CD4-positive, alpha-beta T cell (primary cell): Measurements from ENCODE around the gene CCDC27. TPM values are rescaled to one million over a fixed set of nuclear protein-coding genes. Genes with fewer than 3 reads are reported as not detected.

Experiments
- ATAC-seq: fragments of 200-7000 bp; cut with Tn5 transposase; one replicate; pipeline ENCODE4 v1.10.0; 2022; ENCODE audit warnings: mild to moderate bottlenecking; ENCODE audit not compliant: poor library complexity
- CTCF ChIA-PET: fragments of 350-600 bp; sonication (Branson Sonifier 250); formaldehyde crosslinking; loops from one replicate; lab custom pipeline; 2021; ENCODE audit warnings: antibody characterized with exemption, inconsistent platforms; lab: Charles Lee
- POLR2A ChIA-PET: fragments of 350-600 bp; sonication (Branson Sonifier 250); formaldehyde crosslinking; loops from one replicate; lab custom pipeline; 2021; ENCODE audit warnings: antibody characterized with exemption, inconsistent platforms; lab: Charles Lee
- DNase-seq, 14 experiments: peaks; one replicate each; pipeline ENCODE4 v3.0.0-alpha.2; 2013 to 2020; ENCODE audit warnings: mixed read lengths in 2 of 14
- H3K27ac ChIP-seq, 2 donors: one replicate each; pipeline versions ENCODE4 v1.5.1 to v1.7.0; 2013; ENCODE audit warnings: low read length in 2 of 2, low read depth in 1 of 2, mild to moderate bottlenecking in 1 of 2
- H3K27me3 ChIP-seq, 2 experiments: 1 replicate in 1 of 2; 2 replicates in 1 of 2; pipeline versions ENCODE4 v1.6.1 to v1.7.0; 2013; ENCODE audit warnings: low read length in 2 of 2, control low read depth in 1 of 2, mild to moderate bottlenecking in 1 of 2, moderate library complexity in 1 of 2; ENCODE audit not compliant: insufficient read depth in 2 of 2, control insufficient read depth in 1 of 2
- H3K36me3 ChIP-seq: one replicate; pipeline ENCODE4 v1.6.1; 2013; ENCODE audit warnings: low read length, control low read depth; ENCODE audit not compliant: insufficient read depth
- H3K4me1 ChIP-seq: one replicate; pipeline ENCODE4 v1.6.1; 2013; ENCODE audit warnings: low read length, control low read depth; ENCODE audit not compliant: insufficient read depth
- H3K4me3 ChIP-seq: one replicate; pipeline ENCODE4 v1.5.1; 2013; ENCODE audit warnings: mild to moderate bottlenecking, low read length, moderate library complexity
- H3K9me3 ChIP-seq, 2 experiments: 1 replicate in 1 of 2; 2 replicates in 1 of 2; pipeline versions ENCODE4 v1.6.1 to v1.7.0; 2013; ENCODE audit warnings: low read length in 2 of 2, mild to moderate bottlenecking in 2 of 2, control low read depth in 1 of 2, moderate library complexity in 1 of 2; ENCODE audit not compliant: control insufficient read depth in 1 of 2, insufficient read depth in 1 of 2
- H3K27ac Mint-ChIP-seq: one replicate; pipeline ENCODE4 v1.8.0; 2020; ENCODE audit warnings: mixed read lengths
- H3K27me3 Mint-ChIP-seq: one replicate; pipeline ENCODE4 v1.8.0; 2021; ENCODE audit warnings: mixed read lengths
- H3K36me3 Mint-ChIP-seq: one replicate; pipeline ENCODE4 v1.8.0; 2021; ENCODE audit warnings: low read depth, mixed read lengths
- H3K4me1 Mint-ChIP-seq: one replicate; pipeline ENCODE4 v1.8.0; 2021; ENCODE audit warnings: low read depth, mixed read lengths
- H3K4me3 Mint-ChIP-seq: one replicate; pipeline ENCODE4 v1.8.0; 2020; ENCODE audit warnings: mild to moderate bottlenecking, mixed read lengths
- H3K9me3 Mint-ChIP-seq: one replicate; pipeline ENCODE4 v1.8.0; 2020; ENCODE audit warnings: mixed read lengths
- CTCF ChIP-seq: fragments of 200-600 bp; IDR thresholded peaks from one replicate; pipeline ENCODE4 v1.8.0; 2022; ENCODE audit warnings: antibody characterized with exemption, mild to moderate bottlenecking
- intact Hi-C, 2 experiments: fragments of 100-400 bp; cut with DNase I in 1 of 2; cut with micrococcal nuclease in 1 of 2; formaldehyde crosslinking; loops; one replicate each; pipeline versions ENCODE4 v1.15.1 to v1.9.0; 2023 to 2025; cut with DNase I, micrococcal nuclease
- total RNA-seq, 174 experiments: library from RNA in 2 of 174; stranded (reverse) in 2 of 174; gene quantifications; one replicate each; pipeline ENCODE4 v1.2.3 and lab custom pipeline; 2021 to 2026

Gene CCDC27
- total RNA-seq, 2 experiments from 2014 or later: not detected

DNA sequence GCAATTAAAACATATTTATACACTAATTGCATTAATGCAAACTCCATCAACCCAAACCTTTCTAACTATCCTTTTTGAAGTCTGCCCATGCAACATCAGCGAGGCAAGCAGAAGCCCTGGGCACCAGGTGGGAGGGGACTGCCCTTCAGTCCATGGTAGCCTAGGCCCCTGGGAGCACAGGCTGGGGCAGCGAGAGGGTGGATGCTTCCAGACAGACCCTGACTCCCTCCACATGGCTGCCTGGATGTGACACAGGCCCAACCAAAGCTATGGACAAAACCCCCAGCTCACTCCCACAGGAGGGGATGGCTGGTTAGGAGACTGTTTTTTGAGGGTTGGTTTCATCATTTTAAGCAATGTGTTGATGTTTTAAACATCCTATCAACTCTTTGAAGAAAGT is 61.8 kb downstream of the CCDC27 start:
- no peak overlapping the region for H3K4me3 Mint-ChIP-seq
- no peak overlapping the region for H3K4me3 ChIP-seq
- H3K4me1 ChIP-seq: no peaks in the 10 kb centered on the region
- no peaks in the 10 kb centered on the region for H3K27me3 Mint-ChIP-seq
- no peak overlapping the region for H3K27ac ChIP-seq
- H3K27ac Mint-ChIP-seq: no peak overlapping the region
- intact Hi-C loops: no loop called here
- H3K36me3 ChIP-seq: peaks cover 27% of the 10 kb centered on the region
- ATAC-seq (no peak), DNase-seq (no peak)
- ChIA-PET CTCF (no interaction called here), POLR2A (no interaction called here)
- peaks cover 0 to 5% of the 10 kb centered on the region in 2 experiments for H3K9me3 ChIP-seq
- TF ChIP-seq CTCF: no peak
- H3K27me3 ChIP-seq: no peaks in the 10 kb centered on the region
- H3K9me3 Mint-ChIP-seq: no peaks in the 10 kb centered on the region
- H3K4me1 Mint-ChIP-seq: no peaks in the 10 kb centered on the region
- peaks cover 21% of the 10 kb centered on the region for H3K36me3 Mint-ChIP-seq

DNA sequence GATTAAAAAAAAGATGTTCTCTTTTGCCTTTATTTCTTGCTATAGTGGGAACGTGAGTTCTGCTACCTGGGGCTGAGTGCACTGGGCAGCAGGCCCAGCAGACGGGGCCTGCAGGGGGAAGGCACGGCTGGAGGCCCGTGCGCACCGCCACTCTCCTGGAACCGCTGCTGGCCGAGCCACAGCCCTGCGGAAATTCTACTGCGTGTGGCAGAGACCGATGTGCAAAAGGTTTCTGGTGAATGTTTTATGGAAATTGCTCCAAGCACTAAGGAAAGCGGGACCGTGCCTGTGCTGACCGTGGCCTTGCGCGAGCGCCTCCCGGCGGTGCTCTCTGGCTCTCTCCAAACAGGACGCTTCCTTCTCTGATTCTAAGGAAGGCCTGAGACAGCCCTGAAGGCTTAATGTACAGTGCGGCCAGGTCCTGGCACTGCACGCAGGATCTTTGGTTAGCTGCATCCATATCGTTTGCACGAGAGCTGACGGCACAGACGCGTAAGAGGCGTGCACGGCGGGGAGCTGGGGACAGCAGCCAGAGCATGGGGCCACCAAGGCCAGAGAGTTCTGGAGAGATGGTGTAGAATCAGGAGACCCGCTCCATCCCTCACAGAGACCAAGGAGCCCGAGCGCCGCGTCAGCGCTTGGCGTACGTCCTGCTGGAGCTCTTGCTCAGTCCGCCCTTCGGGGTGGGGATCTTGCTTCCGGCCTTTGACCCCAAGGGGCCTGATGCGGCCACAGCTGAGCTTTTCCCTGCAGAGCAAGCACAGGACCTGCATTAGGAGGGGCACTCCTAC is 62.7 kb downstream of the CCDC27 start:
- Histone ChIP-seq H3K27me3 (no peaks in the 10 kb centered on the region), H3K27ac (no peak overlapping the region), H3K36me3 (peaks cover 32% of the 10 kb centered on the region), H3K9me3 (peaks cover 0 to 5% of the 10 kb centered on the region in 2 experiments), H3K4me3 (no peak overlapping the region), H3K4me1 (no peaks in the 10 kb centered on the region)
- no peak for TF ChIP-seq CTCF
- Mint-ChIP-seq H3K9me3 (no peaks in the 10 kb centered on the region), H3K4me3 (no peak overlapping the region), H3K27ac (no peak overlapping the region), H3K27me3 (no peaks in the 10 kb centered on the region), H3K36me3 (peaks cover 23% of the 10 kb centered on the region), H3K4me1 (no peaks in the 10 kb centered on the region)
- CTCF ChIA-PET: no interaction called here
- POLR2A ChIA-PET: no interaction called here
- ATAC-seq: no peak
- intact Hi-C loops: no loop called here
- DNase-seq: no peak

DNA sequence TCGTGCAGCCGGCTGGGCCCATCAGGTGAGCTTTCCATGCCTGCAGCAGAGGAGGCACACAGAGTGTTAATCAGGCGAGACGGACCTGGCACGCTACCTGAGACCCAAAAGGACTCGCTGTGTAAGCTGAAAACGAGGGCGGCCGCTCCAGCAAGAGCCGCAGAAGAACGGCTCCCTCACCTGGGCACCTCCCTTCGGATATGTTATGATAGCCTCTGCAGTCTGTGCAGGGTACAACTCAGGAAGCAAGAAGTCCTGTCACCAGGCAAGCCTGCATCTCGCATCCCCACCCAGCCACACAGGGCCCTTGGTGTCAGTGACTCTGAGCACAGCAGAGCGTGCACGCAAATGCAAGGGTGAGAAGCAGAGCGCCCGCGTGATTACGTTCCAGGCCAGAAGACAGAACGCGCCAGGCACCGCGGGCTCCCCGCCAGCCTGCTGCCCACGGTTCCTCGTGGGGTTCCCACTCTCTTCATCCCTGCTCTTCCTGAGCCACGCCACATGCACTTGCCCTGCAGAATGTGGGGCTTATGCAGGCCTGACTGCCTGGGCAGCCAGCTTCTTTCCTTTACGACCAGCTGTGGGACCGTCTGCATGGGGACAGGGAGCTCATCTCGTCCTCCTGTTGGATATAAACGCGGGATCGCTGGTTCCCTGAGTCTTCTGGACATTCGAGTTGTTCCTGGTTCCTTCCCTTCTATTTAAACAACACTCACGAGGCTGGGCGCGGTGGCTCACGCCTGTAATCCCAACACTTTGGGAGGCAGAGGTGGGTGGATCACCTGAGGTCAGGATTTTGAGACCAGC is 64.3 kb downstream of the CCDC27 start:
- Histone ChIP-seq H3K9me3 (peaks cover 0 to 5% of the 10 kb centered on the region in 2 experiments), H3K36me3 (peaks cover 40% of the 10 kb centered on the region), H3K27ac (no peak overlapping the region), H3K27me3 (no peaks in the 10 kb centered on the region), H3K4me1 (no peaks in the 10 kb centered on the region), H3K4me3 (no peak overlapping the region)
- intact Hi-C loops: no loop called here
- ATAC-seq (no peak), DNase-seq (no peak)
- no peaks in the 10 kb centered on the region for H3K27me3 Mint-ChIP-seq
- POLR2A ChIA-PET: no interaction called here
- no peaks in the 10 kb centered on the region for H3K9me3 Mint-ChIP-seq
- CTCF ChIA-PET: no interaction called here
- no peak overlapping the region for H3K27ac Mint-ChIP-seq
- H3K4me1 Mint-ChIP-seq: no peaks in the 10 kb centered on the region
- H3K4me3 Mint-ChIP-seq: no peak overlapping the region
- H3K36me3 Mint-ChIP-seq: peaks cover 35% of the 10 kb centered on the region
- TF ChIP-seq CTCF: no peak
